AG09309 (cell line): ENCODE results near the gene ADGRG2.

ENCODE experiments used
- DNase-seq: peaks from one replicate; pipeline ENCODE4 v3.0.0-alpha.2; 2010; ENCODE audit warnings: low read depth
- H3K4me3 ChIP-seq: 2 replicates; pipeline ENCODE4 v1.5.1; 2011; ENCODE audit warnings: mild to moderate bottlenecking, low read depth, low read length, moderate library complexity; ENCODE audit not compliant: control insufficient read depth
- CTCF ChIP-seq: IDR thresholded peaks from 2 replicates; pipeline ENCODE4 v1.5.1; 2011; ENCODE audit warnings: mild to moderate bottlenecking, low read depth, low read length, inconsistent platforms; ENCODE audit not compliant: insufficient read depth, control insufficient read depth; ENCODE audit errors: missing control alignments

Gene ADGRG2

GRCh38 chrX:19133784-19134183, 11.5 kb upstream of the ADGRG2 start:
- DNase-seq: no peak
- H3K4me3 ChIP-seq: no peak overlapping the region
- TF ChIP-seq CTCF: no peak

- no peak for DNase-seq
- no peak overlapping the region for H3K4me3 ChIP-seq
- TF ChIP-seq CTCF: no peak
These were observed 11.0 kb upstream of the ADGRG2 start for GRCh38 chrX:19133231-19133630.

GRCh38 chrX:19130628-19131027, 8.4 kb upstream of the ADGRG2 start:
- no peak for TF ChIP-seq CTCF
- DNase-seq: no peak
- no peak overlapping the region for H3K4me3 ChIP-seq

GRCh38 chrX:19129694-19130093, 7.4 kb upstream of the ADGRG2 start:
- DNase-seq: no peak
- H3K4me3 ChIP-seq: no peak overlapping the region
- no peak for TF ChIP-seq CTCF

- no peak overlapping the region for H3K4me3 ChIP-seq
- TF ChIP-seq CTCF: no peak
These were observed 5.4 kb upstream of the ADGRG2 start for GRCh38 chrX:19127649-19128168.

GRCh38 chrX:19122641-19123009, 357 bp upstream of the ADGRG2 start:
- no peak for TF ChIP-seq CTCF
- H3K4me3 ChIP-seq: no peak overlapping the region
- no peak for DNase-seq

More at GRCh38 chrX:19127649-19128168, 5.4 kb upstream of the ADGRG2 start:
- no peak for DNase-seq

GRCh38 chrX:19121466-19121865, 802 bp downstream of the ADGRG2 start:
- no peak overlapping the region for H3K4me3 ChIP-seq
- no peak for DNase-seq
- no peak for TF ChIP-seq CTCF
